Sigmoid colon (tissue), 7 donors: Measurements from ENCODE around the gene RPL35. TPM values are rescaled to one million over a fixed set of nuclear protein-coding genes. Genes with fewer than 3 reads are reported as not detected.
A peak's percentile ranks its signal among the peaks of the same experiment; 100 is the strongest.

Experiments used
- DNase-seq: peaks from one replicate; pipeline ENCODE4 v3.0.0-alpha.2; 2019
- H3K27ac ChIP-seq, 4 donors: fragments of 200-600 bp; sonication (generic); one replicate each; pipeline ENCODE4 v1.5.1; 2016 to 2019; ENCODE audit warnings: mild to moderate bottlenecking in 1 of 4
- H3K27me3 ChIP-seq, 3 donors: fragments of 200-600 bp; sonication (generic); one replicate each; pipeline ENCODE4 v1.5.1; 2019; ENCODE audit warnings: mild to moderate bottlenecking in 1 of 3
- H3K36me3 ChIP-seq, 4 donors: fragments of 200-600 bp; sonication (generic); one replicate each; pipeline ENCODE4 v1.5.1; 2016 to 2019
- H3K4me1 ChIP-seq, 4 donors: fragments of 200-600 bp; sonication (generic); one replicate each; pipeline ENCODE4 v1.5.1; 2017 to 2019
- H3K4me3 ChIP-seq, 4 donors: fragments of 200-600 bp; sonication (generic); one replicate each; pipeline ENCODE4 v1.5.1; 2017 to 2019; ENCODE audit warnings: mild to moderate bottlenecking in 2 of 4, moderate library complexity in 1 of 4
- H3K9me3 ChIP-seq, 4 donors: fragments of 200-600 bp in 3 of 4; sonication (generic) in 3 of 4; one replicate each; pipeline versions ENCODE4 v1.5.1 to v1.6.1; 2013 to 2019
- CTCF ChIP-seq, 4 experiments: fragments of 450-650 bp in 3 of 4; fragments of 200-600 bp in 1 of 4; IDR thresholded peaks; one replicate each; pipeline ENCODE4 v1.5.1; 2016 to 2019; ENCODE audit warnings: antibody characterized with exemption in 4 of 4, mild to moderate bottlenecking in 3 of 4, moderate library complexity in 2 of 4
- EP300 ChIP-seq, 4 donors: sonication (generic); formaldehyde crosslinking; IDR thresholded peaks; one replicate each; pipeline ENCODE4 v1.6.1; 2017; ENCODE audit warnings: antibody characterized with exemption in 4 of 4
- POLR2A ChIP-seq, 2 donors: fragments of 450-650 bp; IDR thresholded peaks; one replicate each; pipeline ENCODE4 v1.6.1; 2016; ENCODE audit warnings: antibody characterized with exemption in 2 of 2, mild to moderate bottlenecking in 2 of 2, moderate library complexity in 2 of 2
- POLR2AphosphoS5 ChIP-seq, 4 donors: sonication (generic); formaldehyde crosslinking; IDR thresholded peaks; one replicate each; pipeline ENCODE4 v1.6.1; 2017; ENCODE audit warnings: antibody characterized with exemption in 4 of 4
- WGBS, 2 donors: extraction: QIAGEN DNeasy Blood & Tissue Kit; methylation state at CpG; one replicate each; pipeline ENCODE4 v1.1.7; 2013; 5-methylcytosine and 5-hydroxymethylcytosine counted together
- intact Hi-C: fragments of 100-400 bp; cut with DNase I; formaldehyde crosslinking; loops from one replicate; pipeline ENCODE4 v1.15.1; 2023
- polyA plus RNA-seq, 3 donors: library from polyadenylated mRNA; stranded (reverse); fragments of 200-250 nt; gene quantifications; one replicate each; pipeline ENCODE4 v1.2.3, GENCODE V29; 2013
- total RNA-seq, 4 donors: library from RNA; depleted of rRNA; stranded (reverse); fragments of >200 nt; gene quantifications; one replicate each; pipeline ENCODE4 v1.1.0, GENCODE V29; 2016
- donor health status: healthy with polysubstance abuse.
- donor health status: Bipolar disorder and iron deficiency.
- donor health status: healthy.

The RPL35 gene
- total RNA-seq (1,000 to 10,000 TPM; 1,773 to 4,392 (median 3,675) TPM), polyA plus RNA-seq (1,000 to 10,000 TPM; 3,565 to 4,971 (median 3,954) TPM)

GRCh38 chr9:124861342-124862229 lies at the start of gene RPL35, which contains the start of gene ARPC5L:
RPL35 (minus strand) TSS chr9:124861957; CDS start chr9:124861912, 45 bp downstream.
ARPC5L (plus strand) TSS chr9:124862130; CDS start chr9:124869291, 7,161 bp downstream.
- TF ChIP-seq EP300 (IDR thresholded peaks at IDR 0.05) (no peak), POLR2A (IDR thresholded peaks at IDR 0.05) (peak; percentile 84 to 90), CTCF (IDR thresholded peaks at IDR 0.05) (peak in 2 of 4 experiments; percentile 6 to 33), POLR2AphosphoS5 (IDR thresholded peaks at IDR 0.05) (peak; percentile 96 to 98 (median 97))
- peak within 1 kb of the TSS; percentile 91 to 95 (median 93) for H3K27ac ChIP-seq
- H3K27me3 ChIP-seq = no peaks in the 10 kb centered on the region
- peaks cover 3 to 42% (median 33%) of the 10 kb centered on the region in 4 donors for H3K36me3 ChIP-seq
- intact Hi-C loops = no loop called here
- peak within 1 kb of the TSS; percentile 85 to 86 (median 86) for H3K4me3 ChIP-seq
- DNase-seq = peak; percentile 97
- WGBS, 2 donors = 0 to 1% methylated on average over 92 of the region's 92 CpGs
- H3K9me3 ChIP-seq = no peaks in the 10 kb centered on the region
- H3K4me1 ChIP-seq = peaks cover 0 to 34% (median 24%) of the 10 kb centered on the region in 4 donors

GRCh38 chr9:124908098-124908497 lies 46.3 kb upstream of the RPL35 start:
- no peak overlapping the region for H3K27ac ChIP-seq
- intact Hi-C loops = no loop called here
- H3K36me3 ChIP-seq = peaks cover 0 to 85% (median 18%) of the 10 kb centered on the region in 4 donors
- H3K4me1 ChIP-seq = peaks cover 0 to 7% (median 0%) of the 10 kb centered on the region in 4 donors
- no peaks in the 10 kb centered on the region for H3K9me3 ChIP-seq
- TF ChIP-seq CTCF (IDR thresholded peaks at IDR 0.05) = no peak
- DNase-seq = no peak
- no peaks in the 10 kb centered on the region for H3K27me3 ChIP-seq
- no peak overlapping the region for H3K4me3 ChIP-seq
- 86 to 91% methylated on average over 2 of the region's 2 CpGs for WGBS, 2 donors

GRCh38 chr9:124906966-124907365 lies 45.2 kb upstream of the RPL35 start:
- H3K36me3 ChIP-seq = peaks cover 0 to 78% (median 13%) of the 10 kb centered on the region in 4 donors
- whole genome bisulfite sequencing, 2 donors = 11 to 51% methylated on average over 1 of the region's 1 CpG
- intact Hi-C loops = no loop called here

GRCh38 chr9:124899845-124900244 lies 38.1 kb upstream of the RPL35 start:
- no peaks in the 10 kb centered on the region for H3K27me3 ChIP-seq
- H3K4me3 ChIP-seq = no peak overlapping the region
- no peak overlapping the region for H3K27ac ChIP-seq
- intact Hi-C loops = no loop called here
- no peak for TF ChIP-seq POLR2AphosphoS5 (IDR thresholded peaks at IDR 0.05)
- no peak for TF ChIP-seq CTCF (IDR thresholded peaks at IDR 0.05)
- no peak for TF ChIP-seq EP300 (IDR thresholded peaks at IDR 0.05)
- no peak for TF ChIP-seq POLR2A (IDR thresholded peaks at IDR 0.05)
- no peak for DNase-seq
- peaks cover 0 to 70% (median 33%) of the 10 kb centered on the region in 4 donors for H3K36me3 ChIP-seq
- 95% methylated on average over 9 of the region's 9 CpGs for WGBS, 2 donors
- no peaks in the 10 kb centered on the region for H3K9me3 ChIP-seq
- no peaks in the 10 kb centered on the region for H3K4me1 ChIP-seq

More at GRCh38 chr9:124906966-124907365, 45.2 kb upstream of the RPL35 start:
- Histone ChIP-seq H3K27ac (no peak overlapping the region), H3K27me3 (no peaks in the 10 kb centered on the region), H3K4me3 (no peak overlapping the region), H3K9me3 (no peaks in the 10 kb centered on the region), H3K4me1 (peaks cover 0 to 7% (median 0%) of the 10 kb centered on the region in 4 donors)
- no peak for DNase-seq
- TF ChIP-seq CTCF (IDR thresholded peaks at IDR 0.05) (no peak), POLR2AphosphoS5 (IDR thresholded peaks at IDR 0.05) (no peak), EP300 (IDR thresholded peaks at IDR 0.05) (no peak)
